Mesenchymal stem cell (in vitro differentiated cells and primary cell): ENCODE results near the gene AIM2.
"Not testable (repeated sequence)": the region's sequence is repeated elsewhere in the genome, so short reads cannot be mapped to it uniquely, and the experiment has no call there.

Experiments used
- DNase-seq: peaks from one replicate; pipeline ENCODE4 v3.0.0-alpha.2; 2013
- H2AFZ ChIP-seq: one replicate; pipeline ENCODE4 v1.6.1; 2013; ENCODE audit warnings: low read depth, mild to moderate bottlenecking, control low read depth, inconsistent platforms, low read length, moderate library complexity
- H2AK5ac ChIP-seq: 2 replicates; pipeline ENCODE4 v1.6.1; 2013; ENCODE audit warnings: low read length, moderate library complexity, mild to moderate bottlenecking, inconsistent platforms; ENCODE audit not compliant: severe bottlenecking
- H2BK120ac ChIP-seq: one replicate; pipeline ENCODE4 v1.6.1; 2013; ENCODE audit warnings: low read depth, mild to moderate bottlenecking, inconsistent platforms, low read length, moderate library complexity
- H2BK12ac ChIP-seq, 2 experiments: one replicate each; pipeline ENCODE4 v1.6.1; 2013; ENCODE audit warnings: inconsistent platforms in 2 of 2, low read length in 2 of 2, mild to moderate bottlenecking in 2 of 2, moderate library complexity in 2 of 2, control low read depth in 1 of 2
- H2BK15ac ChIP-seq: one replicate; pipeline ENCODE4 v1.6.1; 2013; ENCODE audit warnings: mild to moderate bottlenecking, low read depth, inconsistent platforms; ENCODE audit not compliant: poor library complexity, severe bottlenecking
- H2BK5ac ChIP-seq: 2 replicates; pipeline ENCODE4 v1.6.1; 2013; ENCODE audit warnings: low read depth, mild to moderate bottlenecking, low read length, control low read depth, inconsistent platforms; ENCODE audit not compliant: poor library complexity, severe bottlenecking
- H3K14ac ChIP-seq, 2 experiments: one replicate each; pipeline ENCODE4 v1.6.1; 2013; ENCODE audit warnings: inconsistent platforms in 2 of 2, low read length in 2 of 2, control low read depth in 1 of 2, mild to moderate bottlenecking in 1 of 2, moderate library complexity in 1 of 2
- H3K18ac ChIP-seq, 2 experiments: one replicate each; pipeline ENCODE4 v1.6.1; 2013; ENCODE audit warnings: inconsistent platforms in 2 of 2, low read length in 2 of 2, control low read depth in 1 of 2, low read depth in 1 of 2, mild to moderate bottlenecking in 1 of 2
- H3K23ac ChIP-seq, 2 experiments: one replicate each; pipeline ENCODE4 v1.6.1; 2013; ENCODE audit warnings: inconsistent platforms in 2 of 2, low read length in 2 of 2, mild to moderate bottlenecking in 2 of 2, moderate library complexity in 2 of 2, control low read depth in 1 of 2
- H3K27ac ChIP-seq: 2 replicates; pipeline ENCODE4 v1.5.1; 2013; ENCODE audit warnings: mild to moderate bottlenecking, moderate library complexity, low read length, control low read depth, inconsistent platforms; ENCODE audit not compliant: poor library complexity, severe bottlenecking
- H3K27me3 ChIP-seq, 2 experiments: 2 replicates each; pipeline versions ENCODE4 v1.6.1 to v1.7.0; 2013; ENCODE audit warnings: low read length in 2 of 2, mild to moderate bottlenecking in 2 of 2, moderate library complexity in 2 of 2, control low read depth in 1 of 2, inconsistent platforms in 1 of 2; ENCODE audit not compliant: control insufficient read depth in 1 of 2, insufficient read depth in 1 of 2
- H3K36me3 ChIP-seq, 2 experiments: 2 replicates each; pipeline versions ENCODE4 v1.6.1 to v1.7.0; 2013; ENCODE audit warnings: low read length in 2 of 2, control low read depth in 1 of 2, inconsistent platforms in 1 of 2, low read depth in 1 of 2, mild to moderate bottlenecking in 1 of 2; ENCODE audit not compliant: insufficient read depth in 2 of 2, control insufficient read depth in 1 of 2
- H3K4ac ChIP-seq, 2 experiments: one replicate each; pipeline ENCODE4 v1.6.1; 2013; ENCODE audit warnings: inconsistent platforms in 2 of 2, low read length in 2 of 2, mild to moderate bottlenecking in 2 of 2, moderate library complexity in 2 of 2, control low read depth in 1 of 2, low read depth in 1 of 2
- H3K4me1 ChIP-seq: 2 replicates; pipeline ENCODE4 v1.6.1; 2013; ENCODE audit warnings: low read depth, low read length, control low read depth; ENCODE audit not compliant: control insufficient read depth, insufficient read depth
- H3K4me2 ChIP-seq: 2 replicates; pipeline ENCODE4 v1.6.1; 2013; ENCODE audit warnings: low read length, mild to moderate bottlenecking, inconsistent platforms; ENCODE audit not compliant: poor library complexity, severe bottlenecking
- H3K4me3 ChIP-seq, 2 experiments: 2 replicates each; pipeline versions ENCODE4 v1.5.1 to v1.7.0; 2013; ENCODE audit warnings: low read length in 2 of 2, mild to moderate bottlenecking in 2 of 2, control low read depth in 1 of 2, low read depth in 1 of 2; ENCODE audit not compliant: insufficient read depth in 1 of 2
- H3K79me1 ChIP-seq: replicated peaks from 2 replicates; pipeline ENCODE4 v1.6.1; 2013; ENCODE audit warnings: mild to moderate bottlenecking, control low read depth, low read length, inconsistent platforms; ENCODE audit not compliant: poor library complexity, severe bottlenecking
- H3K9ac ChIP-seq: 2 replicates; pipeline ENCODE4 v1.7.0; 2013; ENCODE audit warnings: mild to moderate bottlenecking, low read length, moderate library complexity
- H3K9me3 ChIP-seq: 2 replicates; pipeline ENCODE4 v1.7.0; 2013; ENCODE audit warnings: mild to moderate bottlenecking, low read length; ENCODE audit not compliant: control insufficient read depth
- H4K8ac ChIP-seq: one replicate; pipeline ENCODE4 v1.6.1; 2013; ENCODE audit warnings: inconsistent platforms, mild to moderate bottlenecking, low read length, moderate library complexity
- H4K91ac ChIP-seq: one replicate; pipeline ENCODE4 v1.6.1; 2013; ENCODE audit warnings: mild to moderate bottlenecking, low read length, inconsistent platforms
- WGBS: methylation state at CpG from one replicate; pipeline ENCODE4 v1.1.7; 2013; ENCODE audit warnings: mixed read lengths; 5-methylcytosine and 5-hydroxymethylcytosine counted together

The AIM2 gene

GRCh38 chr1:159030311-159030710 is 46.3 kb downstream of the AIM2 start:
- Histone ChIP-seq H3K23ac (no peak overlapping the region), H3K4me3 (no peak overlapping the region), H3K79me1 (peaks cover 10% of the 10 kb centered on the region), H2BK120ac (no peak overlapping the region), H3K18ac (no peak overlapping the region), H2AFZ (no peak overlapping the region), H4K91ac (no peak overlapping the region), H3K9ac (no peak overlapping the region), H3K4me1 (peaks cover 5% of the 10 kb centered on the region), H2AK5ac (no peak overlapping the region), H2BK12ac (no peak overlapping the region), H3K36me3 (peaks cover 8 to 94% of the 10 kb centered on the region in 2 experiments), H3K4ac (no peak overlapping the region), H4K8ac (no peak overlapping the region), H2BK5ac (no peak overlapping the region), H3K14ac (no peak overlapping the region), H3K27me3 (no peaks in the 10 kb centered on the region), H3K9me3 (no peaks in the 10 kb centered on the region), H3K4me2 (no peak overlapping the region), H3K27ac (no peak overlapping the region), H2BK15ac (no peak overlapping the region)
- DNase-seq = no peak
- WGBS = 94% methylated on average over 1 of the region's 1 CpG

DNA sequence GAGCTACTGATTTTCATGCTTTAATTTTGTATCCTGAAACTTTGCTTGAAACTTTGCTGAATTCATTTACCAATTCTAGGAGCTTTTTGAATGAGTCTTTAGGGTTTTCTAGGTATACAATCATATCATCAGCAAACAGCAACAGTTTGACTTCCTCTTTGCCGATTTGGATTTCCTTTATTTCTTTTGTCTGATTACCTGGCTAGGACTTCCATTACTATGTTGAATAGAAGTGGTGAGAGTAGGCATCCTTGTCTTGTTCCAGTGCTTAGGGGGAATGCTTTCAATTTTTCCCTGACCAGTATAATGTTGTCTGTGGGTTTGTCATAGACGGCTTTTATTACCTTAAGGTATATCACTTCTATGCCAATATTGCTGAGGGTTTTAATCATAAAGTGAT is 49.7 kb downstream of the AIM2 start:
- H3K23ac ChIP-seq, H2BK15ac ChIP-seq, H3K14ac ChIP-seq, H3K27me3 ChIP-seq, H3K4ac ChIP-seq, H3K4me2 ChIP-seq, H2BK5ac ChIP-seq, H3K27ac ChIP-seq, H2BK120ac ChIP-seq, H3K9ac ChIP-seq, H3K9me3 ChIP-seq, H3K4me1 ChIP-seq, H4K8ac ChIP-seq, H4K91ac ChIP-seq, H3K4me3 ChIP-seq, H2AFZ ChIP-seq, H2BK12ac ChIP-seq, DNase-seq, H2AK5ac ChIP-seq, H3K18ac ChIP-seq: not testable (repeated sequence)
- H3K36me3 ChIP-seq = peaks cover 8 to 91% of the 10 kb centered on the region in 2 experiments
- H3K79me1 ChIP-seq = peaks cover 14% of the 10 kb centered on the region
- 75% methylated on average over 1 of the region's 2 CpGs for WGBS

DNA sequence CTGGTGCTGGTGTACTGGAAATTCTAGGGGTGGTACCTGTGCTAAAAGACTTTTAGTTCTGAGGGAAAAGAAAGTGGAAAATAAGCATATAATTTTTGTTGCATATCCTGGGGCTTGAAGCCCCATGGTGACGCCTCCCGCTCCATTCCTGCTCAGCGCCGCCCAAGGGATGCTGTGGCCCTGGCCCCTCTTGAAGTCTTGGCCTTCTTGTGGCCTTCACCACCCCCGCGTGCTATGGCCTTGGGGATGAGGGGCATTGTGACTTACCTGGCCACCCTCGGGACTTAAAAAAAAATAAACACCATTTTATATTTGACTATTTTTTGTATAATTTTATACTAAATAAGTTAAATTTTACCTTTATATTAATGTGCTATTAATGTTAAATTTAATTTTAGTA is 51.5 kb downstream of the AIM2 start:
- Histone ChIP-seq H4K91ac (no peak overlapping the region), H3K27ac (no peak overlapping the region)

DNA sequence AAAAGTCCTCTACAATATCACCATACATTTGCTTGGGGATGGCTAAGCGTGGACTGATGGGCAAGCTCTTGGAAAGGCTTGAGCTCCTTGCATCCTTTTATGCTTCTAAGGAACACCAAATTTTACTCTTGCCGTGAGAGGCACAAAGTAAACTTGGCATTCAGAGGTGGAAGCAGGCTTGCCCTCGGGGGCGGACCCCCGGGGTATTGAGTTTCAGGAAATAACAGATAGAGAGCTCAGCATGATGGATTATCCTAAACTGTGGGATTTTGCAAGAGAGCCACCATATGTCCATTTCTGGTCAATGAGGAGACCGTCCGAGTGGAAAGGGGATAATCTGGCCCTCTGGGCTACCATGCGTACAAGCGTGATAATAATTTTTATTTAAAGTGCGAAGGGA is 52.8 kb downstream of the AIM2 start:
- Histone ChIP-seq H2BK120ac (no peak overlapping the region), H3K4ac (no peak overlapping the region), H3K27ac (no peak overlapping the region), H3K9me3 (no peaks in the 10 kb centered on the region), H3K9ac (no peak overlapping the region), H3K14ac (no peak overlapping the region), H3K4me3 (no peak overlapping the region), H3K23ac (no peak overlapping the region), H4K8ac (no peak overlapping the region), H3K4me1 (no peaks in the 10 kb centered on the region), H3K27me3 (no peaks in the 10 kb centered on the region), H3K36me3 (peaks cover 0 to 90% of the 10 kb centered on the region in 2 experiments), H3K4me2 (no peak overlapping the region), H2AK5ac (no peak overlapping the region), H2AFZ (no peak overlapping the region), H2BK5ac (no peak overlapping the region), H3K79me1 (peaks cover 11% of the 10 kb centered on the region), H4K91ac (no peak overlapping the region), H2BK15ac (no peak overlapping the region), H3K18ac (no peak overlapping the region), H2BK12ac (no peak overlapping the region)
- WGBS = 94% methylated on average over 10 of the region's 10 CpGs
- no peak for DNase-seq

More for the DNA sequence above, 51.5 kb downstream of the AIM2 start:
- Histone ChIP-seq H2BK120ac (no peak overlapping the region), H3K4ac (no peak overlapping the region), H2BK5ac (no peak overlapping the region), H2BK15ac (no peak overlapping the region), H3K4me3 (no peak overlapping the region), H2BK12ac (no peak overlapping the region), H2AFZ (no peak overlapping the region), H3K79me1 (peaks cover 10% of the 10 kb centered on the region), H3K14ac (no peak overlapping the region), H3K9ac (no peak overlapping the region), H4K8ac (no peak overlapping the region), H3K27me3 (no peaks in the 10 kb centered on the region), H3K4me2 (no peak overlapping the region), H3K36me3 (peaks cover 0 to 90% of the 10 kb centered on the region in 2 experiments), H3K18ac (no peak overlapping the region), H3K23ac (no peak overlapping the region), H3K4me1 (no peaks in the 10 kb centered on the region), H2AK5ac (no peak overlapping the region), H3K9me3 (no peaks in the 10 kb centered on the region)
- no peak for DNase-seq
- 96% methylated on average over 5 of the region's 7 CpGs for WGBS
